GM19043 (cell line): ENCODE results near the gene NEURL1.

Experiments used
- ATAC-seq: cut with Tn5 transposase; IDR thresholded peaks from one replicate; pipeline ENCODE4 v1.9.1; 2021; ENCODE audit warnings: low read depth; ENCODE audit not compliant: unreplicated experiment

Gene NEURL1

DNA sequence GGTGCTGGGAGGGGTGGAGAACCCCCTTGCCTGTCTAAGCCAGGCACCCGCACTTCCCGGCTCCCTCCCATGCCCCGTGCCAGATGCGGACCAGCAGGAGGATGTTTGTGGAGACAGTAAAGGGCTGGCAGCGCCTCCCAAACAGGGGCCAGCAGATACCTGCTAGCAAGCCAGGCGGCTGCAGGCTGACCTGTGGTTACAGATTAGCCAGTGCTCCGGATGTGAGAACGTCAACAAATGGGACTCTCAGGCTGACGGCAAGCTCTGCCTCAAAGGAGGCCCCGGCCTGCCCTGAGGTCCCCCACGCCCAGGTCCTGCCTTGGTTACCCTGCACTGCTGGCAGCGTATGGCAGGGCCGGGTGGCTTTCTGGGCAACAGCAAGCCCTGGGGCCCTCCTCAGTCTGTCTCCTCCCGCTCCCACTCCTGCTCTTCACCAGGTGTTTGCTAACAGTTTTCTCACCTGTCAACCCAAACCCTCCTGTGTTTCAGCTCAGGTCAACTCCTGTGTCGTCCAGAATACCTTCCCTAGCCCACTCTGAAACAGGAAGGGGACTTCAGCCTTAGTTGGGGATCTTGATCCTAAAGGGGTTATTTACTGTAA lies 85.4 kb downstream of the NEURL1 start:
- peak; percentile 83 for ATAC-seq

DNA sequence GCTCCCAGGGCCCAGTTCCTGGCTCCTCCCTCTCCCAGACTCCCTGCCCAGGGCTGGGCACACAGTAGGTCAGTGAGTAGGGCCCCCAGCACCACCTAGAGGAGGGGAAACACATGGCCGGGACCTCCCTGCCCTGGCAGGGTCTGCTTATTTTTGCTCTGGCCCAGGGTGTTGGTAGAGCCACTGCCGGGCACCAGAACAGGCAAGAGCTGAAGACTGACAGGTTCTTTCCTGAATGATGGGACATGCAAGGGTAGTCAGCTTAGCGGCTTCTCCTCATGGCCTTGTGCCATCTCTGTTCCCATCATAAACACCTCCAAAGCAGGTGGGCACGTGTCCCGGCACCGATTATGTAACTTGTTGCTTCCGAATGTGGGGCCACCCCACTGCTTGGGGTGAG lies 86.5 kb downstream of the NEURL1 start:
- no peak for ATAC-seq

DNA sequence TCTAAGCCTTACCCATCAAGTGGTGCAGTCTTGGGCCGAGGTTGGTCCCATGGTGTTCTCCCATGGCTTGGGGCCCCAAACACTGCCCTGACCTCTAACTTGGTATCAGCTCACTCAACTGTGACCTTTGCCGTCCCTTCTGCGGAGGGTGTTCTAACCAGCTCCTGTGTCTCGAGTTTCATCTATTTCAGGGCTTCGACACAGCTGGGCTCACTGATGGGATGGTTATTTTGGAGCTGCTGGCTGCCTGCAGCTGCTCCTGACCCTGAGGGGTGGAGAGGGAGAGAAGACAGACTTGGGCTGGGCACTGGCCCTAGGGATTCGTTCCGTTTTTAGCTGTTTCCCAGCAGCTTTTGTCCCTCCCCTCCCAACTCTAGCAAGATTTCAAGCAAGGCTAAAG lies 86.9 kb downstream of the NEURL1 start:
- ATAC-seq: no peak

DNA sequence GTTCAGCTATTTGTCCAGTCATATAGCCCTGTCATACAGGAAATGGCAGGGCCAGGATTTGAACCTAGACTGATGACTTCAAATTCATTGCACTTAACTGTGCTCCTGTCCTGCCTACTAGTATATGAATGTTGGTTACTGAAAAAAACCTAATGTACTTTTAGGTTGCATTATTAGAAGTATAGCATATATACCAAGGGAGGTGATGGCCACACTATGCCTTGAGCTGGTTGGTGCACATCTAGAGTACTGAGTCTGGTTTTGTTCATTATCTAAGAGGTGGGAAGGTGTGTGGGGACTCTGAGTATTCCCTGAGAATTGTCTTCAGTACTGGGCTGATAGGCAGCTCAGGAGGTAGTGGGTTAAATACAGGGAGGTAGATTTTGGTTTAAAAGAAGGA lies 88.0 kb downstream of the NEURL1 start:
- ATAC-seq: no peak

DNA sequence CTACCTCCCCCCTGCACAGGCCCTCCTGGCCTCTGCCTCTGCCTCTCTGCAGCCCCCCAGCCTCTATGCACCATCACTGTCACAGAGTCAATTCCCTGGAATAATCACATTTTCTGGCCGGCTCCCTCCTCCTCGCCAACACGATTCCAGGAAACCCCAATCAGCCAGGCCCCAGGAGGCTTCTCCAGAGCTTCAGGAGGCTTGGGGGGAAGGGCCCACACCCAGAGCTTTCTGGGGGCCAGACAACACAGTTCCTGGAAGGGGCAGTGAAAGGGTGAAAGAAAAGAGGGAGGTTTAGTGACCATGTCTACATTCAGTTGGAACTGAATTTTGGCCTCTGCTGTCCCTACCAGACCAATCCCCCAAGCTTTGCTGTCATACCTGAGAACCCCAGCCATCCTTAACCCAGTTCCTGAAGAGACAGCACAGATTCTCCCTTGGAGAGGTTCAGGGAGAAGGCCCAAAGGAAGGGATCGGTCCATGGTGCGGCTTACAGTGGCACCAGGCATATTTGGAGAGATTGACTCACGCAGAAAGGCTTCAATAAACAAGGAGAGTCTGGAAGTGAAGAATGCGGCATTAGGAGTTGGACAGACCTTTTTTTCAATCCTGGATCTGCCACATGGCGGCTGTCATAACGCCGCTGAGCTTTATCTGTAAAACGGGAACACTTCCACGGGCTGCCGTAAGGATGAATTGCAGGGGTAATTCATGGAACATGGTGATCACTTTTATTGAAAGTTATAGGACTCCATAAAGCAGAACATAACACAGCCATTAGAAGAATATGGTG lies 89.0 kb downstream of the NEURL1 start:
- ATAC-seq: no peak

DNA sequence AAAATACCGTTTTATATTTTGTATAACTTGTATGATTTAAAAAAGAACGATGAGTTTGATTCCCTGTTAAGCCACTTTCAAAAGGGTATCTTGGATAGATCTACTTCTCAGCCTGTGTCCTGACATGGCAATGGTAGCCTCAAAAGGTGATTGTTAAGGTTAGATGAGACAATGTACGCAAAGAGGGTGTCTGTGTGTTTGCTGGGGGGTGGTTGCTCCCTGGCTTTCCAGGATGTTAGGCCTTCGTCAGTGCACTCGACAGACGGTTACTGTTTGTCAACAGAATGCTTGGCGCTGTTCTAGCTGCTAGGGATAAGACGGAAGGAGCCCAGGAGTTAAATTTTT lies 90.3 kb downstream of the NEURL1 start:
- ATAC-seq: no peak

DNA sequence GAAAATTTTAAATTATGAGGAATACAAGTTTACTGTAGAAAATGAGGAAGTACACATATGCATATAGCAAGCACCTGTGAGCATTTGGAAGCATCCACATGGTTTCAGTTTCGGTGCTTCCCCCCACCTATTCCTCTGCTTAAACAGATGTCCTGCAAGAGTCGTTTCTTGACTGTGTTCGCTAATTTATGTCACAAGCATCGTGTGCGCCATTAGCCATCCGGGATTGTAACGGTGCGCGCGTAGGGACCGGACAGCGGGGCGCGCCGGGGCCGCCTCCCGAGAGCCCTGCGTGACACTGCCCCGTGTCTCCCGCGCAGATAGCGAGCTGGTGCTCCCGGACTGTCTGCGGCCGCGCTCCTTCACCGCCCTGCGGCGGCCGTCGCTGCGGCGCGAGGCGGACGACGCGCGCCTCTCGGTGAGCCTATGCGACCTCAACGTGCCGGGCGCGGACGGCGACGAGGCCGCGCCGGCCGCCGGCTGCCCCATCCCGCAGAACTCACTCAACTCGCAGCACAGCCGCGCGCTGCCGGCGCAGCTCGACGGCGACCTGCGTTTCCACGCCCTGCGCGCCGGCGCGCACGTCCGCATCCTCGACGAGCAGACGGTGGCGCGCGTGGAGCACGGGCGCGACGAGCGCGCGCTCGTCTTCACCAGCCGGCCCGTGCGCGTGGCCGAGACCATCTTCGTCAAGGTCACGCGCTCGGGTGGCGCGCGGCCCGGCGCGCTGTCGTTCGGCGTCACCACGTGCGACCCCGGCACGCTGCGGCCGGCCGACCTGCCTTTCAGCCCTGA lies 90.9 kb downstream of the NEURL1 start:
- no peak for ATAC-seq

DNA sequence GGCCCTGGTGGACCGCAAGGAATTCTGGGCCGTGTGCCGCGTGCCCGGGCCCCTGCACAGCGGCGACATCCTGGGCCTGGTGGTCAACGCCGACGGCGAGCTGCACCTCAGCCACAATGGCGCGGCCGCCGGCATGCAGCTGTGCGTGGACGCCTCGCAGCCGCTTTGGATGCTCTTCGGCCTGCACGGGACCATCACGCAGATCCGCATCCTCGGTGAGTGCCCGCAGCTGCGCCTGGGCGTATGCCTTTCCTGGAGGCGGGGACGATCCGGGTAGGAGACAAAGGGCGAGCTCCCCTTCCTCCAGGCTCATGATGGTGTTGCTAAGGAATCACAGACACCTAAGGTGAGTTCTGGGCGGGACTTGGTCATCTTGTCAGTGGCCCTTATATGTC lies 91.5 kb downstream of the NEURL1 start:
- ATAC-seq: no peak

DNA sequence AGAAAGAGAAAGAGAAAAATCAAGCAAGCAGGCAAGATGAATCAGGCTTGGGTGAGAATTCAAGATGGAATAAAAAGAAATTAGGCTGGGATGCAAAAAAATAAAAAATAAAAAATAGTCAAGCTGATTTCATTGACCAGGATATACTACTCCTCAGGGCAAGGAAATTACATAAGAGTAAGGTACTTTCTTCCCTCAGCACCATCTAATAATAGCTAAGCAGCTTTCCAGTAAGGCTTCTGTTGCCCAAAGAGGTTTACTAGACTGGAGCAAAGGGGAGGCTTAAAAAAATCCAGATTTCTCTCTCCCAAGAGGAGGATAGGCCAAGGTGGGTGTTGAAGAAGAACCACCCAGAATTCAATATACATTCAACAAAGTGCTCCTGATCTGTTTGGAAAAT lies 93.6 kb downstream of the NEURL1 start:
- no peak for ATAC-seq

DNA sequence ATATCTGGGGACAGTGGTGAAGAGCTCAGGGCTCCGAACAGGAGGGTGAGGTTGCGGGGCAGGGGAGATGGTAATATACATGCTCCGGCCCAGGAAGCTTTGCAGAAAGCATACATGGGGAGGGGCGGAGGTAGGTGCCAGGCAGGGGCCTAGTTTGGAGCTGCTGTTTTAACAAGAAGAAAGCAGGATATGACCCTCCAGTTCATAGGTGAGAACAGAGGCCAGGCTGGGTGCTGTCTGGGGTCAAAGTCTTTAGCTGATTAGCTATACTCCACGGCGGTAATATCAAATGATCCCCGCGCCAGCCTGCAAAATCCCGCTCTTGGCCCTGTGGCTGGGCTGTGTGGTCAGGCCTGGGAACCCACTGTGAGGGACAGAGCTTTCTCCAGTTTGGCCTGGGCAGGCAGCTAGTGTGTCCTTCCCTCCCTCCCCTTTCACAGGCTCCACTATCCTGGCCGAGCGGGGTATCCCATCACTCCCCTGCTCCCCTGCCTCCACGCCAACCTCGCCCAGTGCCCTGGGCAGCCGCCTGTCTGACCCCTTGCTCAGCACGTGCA lies 95.6 kb downstream of the NEURL1 start:
- ATAC-seq: no peak

DNA sequence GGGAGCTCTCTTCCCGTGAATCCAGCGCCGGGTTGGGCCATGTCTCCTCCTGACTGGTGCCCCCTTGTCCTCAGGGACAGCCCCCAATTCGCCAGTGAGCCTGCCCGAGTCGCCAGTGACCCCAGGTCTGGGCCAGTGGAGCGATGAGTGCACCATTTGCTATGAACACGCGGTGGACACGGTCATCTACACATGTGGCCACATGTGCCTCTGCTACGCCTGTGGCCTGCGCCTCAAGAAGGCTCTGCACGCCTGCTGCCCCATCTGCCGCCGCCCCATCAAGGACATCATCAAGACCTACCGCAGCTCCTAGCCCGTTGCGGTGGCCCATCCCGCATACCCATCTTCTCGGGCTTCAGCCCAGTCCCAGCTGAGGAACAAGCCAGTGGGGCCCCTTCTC lies 96.6 kb downstream of the NEURL1 start:
- no peak for ATAC-seq

DNA sequence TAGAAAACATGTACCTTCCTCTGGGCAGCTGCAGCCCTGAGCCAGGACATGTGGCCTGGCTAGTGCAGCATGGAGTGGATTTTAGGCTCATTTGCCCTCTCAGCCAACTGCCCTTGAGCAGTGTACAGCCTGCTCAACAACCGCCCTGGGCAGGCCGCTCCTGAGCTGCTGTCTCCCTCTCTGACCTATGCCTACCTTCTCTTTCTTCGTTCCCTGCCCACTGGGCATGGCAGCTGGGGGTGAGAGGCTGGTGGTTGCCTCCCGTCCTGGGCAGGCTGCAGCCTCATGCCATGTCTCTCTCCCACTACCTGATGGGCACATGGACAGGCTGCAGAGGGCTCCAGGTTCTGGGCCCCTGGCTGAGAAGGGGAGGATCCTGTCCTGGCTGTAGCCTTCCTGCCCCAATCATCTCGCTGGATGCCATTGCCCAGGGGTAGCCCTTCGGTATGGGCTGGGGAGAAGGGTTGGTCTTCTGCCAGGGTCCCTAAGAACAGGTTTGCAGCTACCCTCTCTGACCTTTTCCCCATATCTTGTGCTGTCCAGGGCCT lies 97.3 kb downstream of the NEURL1 start:
- ATAC-seq: no peak

DNA sequence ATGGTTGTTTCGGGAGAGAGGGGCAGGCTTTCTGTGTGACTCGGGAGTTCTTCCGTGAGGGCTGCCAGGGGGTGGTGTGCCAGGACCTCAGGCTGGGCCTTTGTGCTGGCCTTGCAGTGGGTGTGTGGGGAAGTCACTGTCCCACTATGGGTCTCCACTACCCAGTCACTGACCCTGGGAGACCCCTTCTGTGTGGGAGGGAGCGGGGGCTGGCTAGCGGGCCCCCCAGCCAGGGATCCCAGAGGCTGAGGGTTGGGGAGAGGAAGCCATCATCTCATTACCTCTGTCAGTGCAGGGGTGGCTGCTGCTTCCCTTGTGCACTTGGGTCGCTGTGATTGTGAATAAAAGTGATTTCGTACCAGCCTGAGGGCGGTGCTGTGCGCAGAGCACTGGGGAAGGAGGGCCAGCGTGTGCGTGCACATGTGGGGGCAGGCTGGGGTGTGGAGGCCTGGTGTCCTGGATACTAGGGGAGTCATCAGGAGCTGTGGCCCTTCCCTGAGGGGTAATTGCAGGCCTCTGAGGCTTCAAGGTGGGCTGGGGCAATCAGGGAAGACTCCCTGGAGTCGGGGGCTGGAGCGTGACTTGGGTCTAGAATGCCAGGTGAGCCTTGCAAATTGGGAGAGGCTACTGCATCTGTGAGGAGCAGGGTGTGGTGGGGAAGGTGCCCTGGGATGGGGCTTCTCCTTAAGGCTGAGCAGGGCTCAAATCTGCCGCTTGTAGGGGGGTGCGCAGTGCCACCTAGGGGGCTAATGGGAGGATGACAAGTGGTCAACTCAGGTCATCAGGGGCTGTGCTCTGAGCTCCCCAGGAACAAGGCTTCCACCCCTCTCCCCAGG lies 98.9 kb downstream of the NEURL1 start:
- peak; percentile 77 for ATAC-seq

DNA sequence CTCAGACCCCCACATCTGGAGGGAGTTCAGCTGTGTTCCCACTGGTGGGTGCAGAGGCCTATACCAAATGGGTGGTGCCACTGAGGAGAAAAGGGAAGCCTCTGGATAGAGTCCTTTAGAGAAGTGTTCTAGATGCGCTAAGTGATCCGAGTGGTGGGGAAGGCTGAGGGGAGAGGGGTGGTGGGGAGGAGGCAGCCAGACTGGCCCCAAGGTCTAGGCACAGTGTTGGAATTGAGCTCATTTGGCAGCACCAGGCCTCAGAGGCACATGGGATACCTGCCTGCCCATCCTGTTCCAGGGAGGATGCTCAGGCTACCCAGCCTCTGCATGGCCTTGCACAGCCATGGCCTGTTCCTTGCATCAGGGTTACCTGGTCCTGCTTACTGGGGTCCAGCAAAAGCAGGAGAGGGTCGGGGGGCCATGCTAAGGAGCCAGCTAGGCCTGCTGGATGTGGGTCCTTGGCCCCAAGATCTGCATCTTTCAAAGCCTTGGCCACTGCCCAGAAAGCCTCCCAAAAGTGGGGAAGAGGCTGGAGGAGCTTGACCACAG lies 99.6 kb downstream of the NEURL1 start:
- no peak for ATAC-seq

DNA sequence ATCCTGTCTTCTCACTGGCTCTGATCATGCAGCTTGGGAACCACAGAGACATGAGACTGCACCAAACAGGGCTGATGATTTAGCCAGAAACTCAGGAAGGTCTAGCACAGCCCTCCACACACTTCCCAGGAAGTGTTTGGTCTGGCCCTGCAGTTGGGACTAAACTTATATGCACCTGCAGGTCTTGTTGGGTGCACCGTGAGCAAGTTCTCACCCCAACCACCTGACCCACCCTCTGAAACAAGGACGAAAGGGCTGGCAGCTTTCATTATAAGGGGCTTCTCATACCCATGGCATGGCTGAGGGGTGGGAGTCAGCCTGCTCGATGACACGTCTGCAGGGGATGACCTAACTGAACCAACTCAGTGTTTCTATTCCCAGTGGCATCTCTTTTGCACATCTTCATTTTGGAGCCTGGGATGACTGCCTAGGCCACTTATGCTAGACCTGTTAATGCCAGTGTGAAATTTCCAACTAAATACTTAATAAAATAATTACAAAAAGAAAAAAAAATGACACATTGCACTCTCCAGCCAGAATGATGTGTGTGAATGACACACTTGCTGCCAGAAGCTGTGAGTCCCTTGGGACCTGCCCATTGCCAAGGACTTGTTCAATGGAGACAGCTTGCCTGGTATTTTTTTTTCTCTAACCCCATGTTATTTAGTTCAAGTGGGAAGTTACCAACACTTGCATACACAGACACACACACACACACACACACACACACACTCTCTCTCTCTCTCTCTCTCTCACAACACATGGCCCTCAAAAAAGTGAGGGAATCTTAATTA lies 102.6 kb downstream of the NEURL1 start:
- ATAC-seq: no peak

DNA sequence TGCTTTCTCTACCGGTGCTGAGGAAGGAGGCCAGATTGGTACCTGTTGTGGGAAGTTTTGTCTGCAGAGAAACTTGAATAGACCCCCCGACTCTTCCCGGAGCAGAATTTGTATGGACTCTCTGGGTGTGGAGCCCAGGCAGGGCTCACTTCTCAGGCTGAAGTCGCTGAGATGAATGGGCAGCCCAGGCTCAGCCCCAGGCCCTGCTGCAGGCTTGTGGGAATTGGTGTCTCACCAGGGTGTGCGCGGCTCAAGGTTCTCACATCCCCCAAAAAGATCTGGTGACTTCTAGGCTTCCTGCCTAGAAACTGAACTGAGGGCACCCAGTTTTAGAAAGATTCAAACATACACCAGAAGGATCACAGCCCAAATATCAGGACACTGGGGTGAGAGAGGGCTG lies 103.5 kb downstream of the NEURL1 start:
- ATAC-seq: no peak

DNA sequence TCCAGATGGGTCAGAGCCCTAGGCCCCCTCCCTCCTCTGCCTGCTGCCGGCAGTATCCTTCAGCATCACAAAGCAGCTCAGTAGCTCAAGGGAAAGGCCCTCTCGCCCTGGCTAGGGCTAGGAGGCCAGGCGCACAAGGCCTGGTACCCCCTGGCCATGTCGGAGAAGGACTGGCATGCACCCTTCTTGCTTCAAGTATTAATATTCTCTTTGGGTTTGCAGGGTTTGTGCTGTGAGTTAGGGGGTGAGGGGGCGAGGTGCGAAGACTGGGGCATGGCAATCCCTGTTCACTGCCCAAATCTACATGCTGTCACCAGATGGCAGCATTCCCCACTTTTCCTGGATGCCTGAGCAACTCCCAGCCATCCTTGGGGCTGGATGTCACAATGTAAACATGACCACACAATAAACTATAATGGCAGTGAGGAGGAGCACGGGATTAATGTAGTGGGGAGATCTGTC lies 105.2 kb downstream of the NEURL1 start:
- no peak for ATAC-seq

DNA sequence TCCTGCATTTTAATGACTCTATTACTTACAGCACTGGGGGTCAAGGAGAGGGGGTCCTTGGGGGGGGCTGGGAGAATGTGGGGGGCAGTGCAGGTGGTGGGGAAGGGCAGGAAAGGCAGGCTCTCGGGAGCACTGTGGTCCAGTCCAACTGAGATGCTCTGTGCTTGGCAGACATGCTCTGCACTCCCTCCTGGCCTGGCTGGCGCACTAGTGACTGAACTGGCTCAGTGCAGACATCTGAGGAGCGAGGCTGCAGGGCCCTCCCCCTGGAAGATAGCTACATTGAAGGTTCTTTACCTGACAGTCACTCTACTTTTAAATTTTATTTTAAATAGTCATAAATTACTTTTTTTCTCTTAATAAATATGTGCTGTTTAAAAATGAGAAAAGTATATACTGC lies 105.7 kb downstream of the NEURL1 start:
- no peak for ATAC-seq

DNA sequence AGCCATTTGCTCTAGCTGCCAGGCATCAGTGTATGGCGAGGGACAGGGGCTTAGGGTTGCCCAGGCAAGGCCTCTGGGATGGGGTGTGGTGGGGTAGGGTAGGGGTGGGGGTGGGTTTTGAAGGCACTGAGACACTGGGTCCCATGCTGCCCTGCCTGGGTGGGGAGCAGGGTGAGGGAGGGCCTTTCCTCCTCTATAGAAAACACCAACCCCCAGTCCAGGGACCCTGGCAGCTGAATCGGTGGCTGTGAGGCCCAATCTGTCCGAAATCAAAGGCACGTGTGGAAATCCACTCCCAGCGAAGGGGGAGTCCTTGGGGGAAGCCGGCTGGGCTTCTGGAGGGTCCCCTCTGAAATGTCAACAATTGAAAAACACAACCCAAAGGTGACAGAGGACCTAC lies 106.4 kb downstream of the NEURL1 start:
- no peak for ATAC-seq
